ENCODE results near the gene PDGFA.
"Not testable (repeated sequence)": the region's sequence is repeated elsewhere in the genome, so short reads cannot be mapped to it uniquely, and the experiment has no call there.

PDGFA gene

DNA sequence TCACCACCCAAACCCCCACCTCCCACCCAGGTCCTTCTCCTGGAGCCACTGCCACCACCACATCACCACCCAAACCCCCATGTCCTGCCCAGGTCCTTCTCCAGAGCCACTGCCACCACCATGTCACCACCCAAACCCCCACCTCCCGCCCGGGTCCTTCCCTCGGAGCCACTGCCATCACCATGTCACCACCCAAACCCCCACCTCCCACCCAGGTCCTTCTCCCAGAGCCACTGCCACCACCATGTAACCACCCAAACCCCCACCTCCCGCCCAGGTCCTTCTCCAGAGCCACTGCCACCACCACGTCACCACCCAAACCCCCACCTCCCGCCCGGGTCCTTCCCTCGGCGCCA is 31.9 kb upstream of the PDGFA start:
- DNase-seq = not testable (repeated sequence)

DNA sequence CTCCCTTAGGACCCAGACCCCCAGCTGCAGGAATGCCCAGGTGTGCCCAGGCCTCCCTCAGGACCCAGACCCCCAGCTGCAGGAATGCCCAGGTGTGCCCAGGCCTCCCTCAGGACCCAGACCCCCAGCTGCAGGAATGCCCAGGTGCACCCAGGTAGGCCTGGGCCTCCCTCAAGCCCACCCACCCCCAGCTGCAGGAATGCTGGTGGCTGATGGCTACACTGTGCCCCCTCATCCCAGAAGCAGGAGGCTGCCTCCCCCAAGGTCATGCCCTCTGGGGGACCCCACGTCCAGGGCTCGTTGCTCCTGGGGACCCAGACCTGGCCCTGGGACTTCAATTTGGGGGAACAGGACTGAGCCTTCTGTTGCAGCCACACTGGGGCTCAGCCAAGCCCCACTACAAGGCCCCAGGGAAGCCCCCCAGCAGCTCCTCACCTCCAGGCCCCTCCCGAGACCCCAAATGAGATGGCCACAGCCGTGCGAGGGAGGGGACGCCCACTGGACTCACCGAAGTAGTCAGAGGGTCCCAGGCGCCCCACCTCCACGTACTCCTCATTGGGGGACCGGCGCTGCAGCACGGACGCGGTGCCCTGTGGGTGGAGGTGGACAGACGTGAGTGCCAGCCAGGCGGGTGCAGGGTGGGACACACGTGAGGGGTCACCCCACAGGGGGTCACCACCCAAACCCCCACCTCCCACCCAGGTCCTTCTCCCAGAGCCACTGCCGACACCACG is 31.4 kb upstream of the PDGFA start:
- DNase-seq = no peak

DNA sequence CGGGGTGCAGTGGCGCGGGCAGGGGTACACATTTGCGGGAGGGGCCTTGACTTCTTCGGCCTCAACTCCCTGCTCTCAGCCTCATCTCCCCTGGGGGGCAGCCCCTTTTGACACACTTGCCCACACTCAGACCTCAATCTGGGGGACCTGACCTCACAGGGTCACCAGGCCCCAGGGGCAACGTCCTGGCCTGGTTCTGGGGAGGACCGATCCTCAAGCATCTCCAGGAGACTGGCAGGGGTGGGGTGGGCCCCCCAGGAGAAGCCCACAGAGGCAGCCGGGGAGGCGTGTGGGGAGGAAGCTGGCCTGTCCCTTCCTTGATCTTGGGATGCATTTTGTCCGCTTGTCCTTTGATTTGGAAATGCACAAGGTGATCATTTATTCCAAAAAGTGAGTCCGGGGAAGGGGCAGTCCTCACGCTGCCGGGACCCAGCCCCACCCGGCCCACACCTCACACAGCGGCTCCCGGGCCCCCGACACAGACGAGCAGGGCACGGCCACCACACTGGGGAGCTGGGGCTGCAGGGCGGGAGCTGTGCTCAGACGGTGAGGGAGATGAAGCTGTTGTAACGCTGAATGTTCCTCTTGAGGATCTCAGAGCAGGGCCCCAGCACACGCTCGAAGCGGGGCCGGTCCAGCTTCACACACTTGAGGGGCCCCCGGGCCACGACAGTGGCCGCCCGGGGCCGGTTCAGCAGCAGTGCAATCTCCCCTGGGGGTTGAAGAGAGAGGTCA is 30.4 kb upstream of the PDGFA start:
- no peak for DNase-seq

DNA sequence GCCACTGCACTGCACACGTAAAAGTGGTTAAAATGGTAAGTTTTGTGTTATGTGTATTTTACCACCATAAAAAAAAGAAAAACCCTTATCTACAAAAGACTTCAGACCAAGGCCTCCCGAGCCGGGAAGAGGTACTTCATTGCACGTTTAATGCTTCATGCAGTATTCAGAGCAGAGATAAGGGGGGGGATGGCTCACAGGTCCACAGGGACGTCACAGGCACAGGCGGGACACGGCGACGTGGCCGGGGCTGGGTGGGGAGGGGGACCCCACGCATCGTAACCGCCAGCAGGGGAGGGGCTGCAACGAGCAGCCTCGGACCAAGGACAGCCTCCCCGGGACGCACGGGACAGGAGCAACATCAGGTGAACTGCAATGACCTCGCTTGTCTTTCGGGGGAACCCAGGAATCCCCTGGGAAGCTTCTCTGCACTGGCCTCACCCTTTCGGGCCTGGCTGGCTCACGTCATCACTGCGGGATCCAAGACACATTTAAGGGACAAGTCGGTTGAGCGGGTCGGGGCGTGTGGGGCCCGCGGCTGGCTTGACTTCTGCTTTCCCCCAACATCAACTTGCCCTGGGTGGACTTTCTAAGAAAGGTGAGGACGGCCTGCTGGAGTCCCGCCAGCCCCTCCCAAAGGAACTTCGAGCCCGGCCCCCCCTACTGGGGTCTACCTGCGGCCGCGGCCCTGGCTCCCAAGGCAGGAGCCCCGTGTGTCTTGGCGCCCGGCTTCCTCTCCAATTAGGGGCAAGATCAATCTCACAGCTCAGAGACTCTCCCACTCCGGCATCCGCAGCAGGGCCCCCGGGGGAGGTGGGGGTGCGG is 29.6 kb upstream of the PDGFA start:
- no peak for DNase-seq

DNA sequence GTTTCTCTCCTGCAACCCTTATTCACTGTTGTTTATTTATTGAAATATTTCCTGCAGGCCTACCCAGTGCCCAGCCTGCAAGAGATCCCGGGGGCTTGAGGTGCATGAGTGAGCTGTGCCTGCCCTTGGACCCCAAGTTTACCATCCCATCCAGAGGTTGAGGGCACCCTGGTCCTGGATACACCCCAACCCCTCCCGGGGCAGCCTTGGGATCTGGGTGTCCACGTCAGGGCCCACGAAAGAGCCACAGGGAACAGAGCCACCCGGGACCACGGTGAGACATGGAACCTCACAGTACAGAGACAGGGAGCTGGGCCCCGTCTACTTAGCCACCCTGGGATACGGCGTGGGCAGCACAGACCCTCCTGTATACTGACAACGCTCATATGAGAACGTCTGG is 28.8 kb upstream of the PDGFA start:
- DNase-seq = no peak

DNA sequence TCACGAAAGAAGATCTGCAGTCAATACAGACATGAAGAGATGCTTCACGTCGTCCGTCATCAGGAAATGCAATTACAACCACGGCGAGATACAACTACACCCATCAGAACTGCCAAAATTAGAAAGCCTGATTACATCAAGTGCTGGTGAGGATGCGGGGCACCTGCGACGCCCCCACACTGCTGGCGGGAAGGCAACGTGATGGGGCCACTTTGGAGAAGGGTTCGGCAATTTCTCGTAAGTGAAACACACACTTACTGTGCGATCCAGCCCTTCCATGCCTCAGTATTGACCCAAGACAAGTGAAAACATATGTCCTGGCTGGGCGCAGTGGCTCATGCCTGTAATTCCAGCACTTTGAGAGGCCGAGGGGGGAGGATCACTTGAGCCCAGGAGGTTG is 25.8 kb upstream of the PDGFA start:
- DNase-seq = no peak

DNA sequence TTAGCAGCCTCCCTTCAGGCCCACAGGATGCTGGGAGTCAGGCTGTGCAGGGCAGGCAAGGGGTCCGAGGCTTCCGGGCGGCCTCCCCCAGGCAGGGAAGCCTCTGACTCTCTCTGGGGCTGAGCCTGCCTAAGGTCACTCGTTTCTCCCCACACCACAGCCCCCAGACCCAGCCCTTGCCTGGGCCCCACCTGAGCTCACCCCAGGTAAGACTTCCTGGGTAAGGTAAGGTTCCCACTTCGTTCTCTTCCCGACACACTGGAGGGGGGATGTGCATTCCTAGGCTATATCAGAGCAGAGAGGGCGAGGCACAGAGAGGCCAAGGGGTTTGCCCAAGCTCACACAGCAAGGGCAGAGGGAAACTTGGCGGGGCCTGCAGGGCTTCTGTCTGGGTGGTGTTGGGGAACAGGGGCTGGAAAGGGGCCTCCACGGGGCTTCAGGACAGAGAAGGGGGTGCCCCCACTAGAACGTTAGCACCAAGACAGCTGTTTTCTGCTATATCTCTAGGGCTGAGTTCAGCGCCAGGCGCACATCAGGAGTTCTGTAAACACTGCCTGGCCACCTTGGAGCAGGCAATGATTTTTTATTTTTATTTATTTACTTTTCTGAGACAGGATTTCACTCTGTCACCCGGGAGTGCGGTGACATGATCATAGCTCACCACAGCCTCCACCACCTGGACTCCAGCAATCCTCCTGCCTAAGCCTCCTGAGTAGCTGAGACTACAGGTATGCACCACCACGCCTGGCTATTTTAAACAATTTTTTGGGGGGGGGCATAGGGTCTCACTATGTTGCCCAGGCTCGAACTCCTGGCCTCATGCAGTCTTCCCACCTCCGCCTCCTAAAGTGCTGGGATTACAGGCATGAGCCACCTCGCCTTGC is 24.9 kb upstream of the PDGFA start:
- no peak for DNase-seq

DNA sequence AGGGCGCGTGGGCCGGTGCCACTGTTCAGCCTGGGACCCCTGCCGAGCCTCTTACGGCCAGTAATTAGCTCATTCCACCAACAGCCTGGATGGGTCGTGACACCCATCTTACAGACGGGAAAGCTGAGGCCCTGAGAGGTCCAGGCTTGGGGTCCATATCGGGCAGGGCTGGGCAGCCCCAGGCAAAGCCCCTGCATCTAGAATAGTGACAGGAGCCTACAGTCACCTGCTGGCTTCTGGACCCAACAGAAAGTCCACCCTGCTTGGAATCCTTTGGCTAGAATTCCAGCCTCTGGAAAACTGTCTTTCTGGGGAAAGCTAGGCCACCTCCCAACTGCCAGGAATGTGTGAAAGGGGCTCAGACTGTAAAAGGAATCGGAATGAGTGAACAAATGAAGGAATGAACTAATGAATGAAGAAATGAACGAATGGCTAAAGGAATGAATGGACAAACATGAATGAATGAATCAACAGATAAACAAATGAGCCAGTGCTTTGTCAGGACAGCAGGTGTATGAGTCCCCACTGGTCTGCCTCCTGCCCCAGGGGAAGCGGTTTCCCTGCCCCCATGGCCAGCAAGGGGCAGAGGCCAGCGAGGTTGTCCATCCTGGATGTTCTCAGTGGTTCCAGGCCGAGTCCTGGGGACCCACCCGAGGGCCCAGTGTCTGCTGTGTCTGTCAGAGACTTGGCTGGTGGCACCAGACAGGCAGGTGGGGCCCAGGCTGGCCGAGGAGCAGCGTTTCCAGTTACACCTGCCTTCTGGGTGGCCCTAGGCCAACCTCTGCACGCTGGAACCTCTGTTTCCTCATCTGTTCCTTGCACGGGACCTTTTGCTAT is 24.1 kb upstream of the PDGFA start:
- no peak for DNase-seq

DNA sequence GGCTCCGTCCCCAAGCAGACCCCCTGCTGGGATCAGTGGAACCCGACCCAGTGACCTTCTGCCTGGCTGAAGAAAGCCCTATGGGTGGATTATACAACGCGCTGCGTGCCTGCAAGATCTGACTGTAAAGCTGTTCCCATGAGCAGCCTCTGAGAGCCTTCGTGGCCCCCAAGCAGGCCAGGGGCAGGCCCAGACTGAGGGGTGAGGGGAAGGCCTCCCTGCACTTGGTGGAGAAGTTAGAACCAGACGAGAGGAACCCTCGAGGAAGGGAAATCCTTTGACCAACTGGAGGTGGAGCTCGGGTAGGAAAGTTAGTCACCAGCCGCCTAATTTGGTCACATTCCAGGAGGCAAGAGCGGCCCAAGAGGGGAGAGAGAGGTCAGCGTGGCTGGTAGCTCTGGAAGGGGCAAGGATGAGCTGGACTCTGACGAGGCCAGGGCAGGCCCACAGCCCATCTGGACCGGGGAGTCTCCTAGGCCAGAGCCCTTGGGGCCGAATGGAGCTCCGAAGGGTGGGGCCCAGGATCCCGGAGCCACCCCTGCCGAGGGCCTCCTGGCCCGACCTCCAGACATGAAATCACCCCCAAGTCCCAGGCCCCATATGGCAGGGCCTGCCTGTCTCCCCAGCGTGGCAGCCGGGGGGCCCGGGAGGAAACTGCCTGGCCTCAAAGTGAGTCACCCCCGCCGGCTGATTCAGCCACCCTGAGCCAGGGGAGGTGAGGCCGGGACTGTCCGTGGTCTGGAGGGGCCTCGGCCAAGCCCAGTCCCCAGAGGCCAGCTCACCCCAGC is 23.3 kb upstream of the PDGFA start:
- no peak for DNase-seq

DNA sequence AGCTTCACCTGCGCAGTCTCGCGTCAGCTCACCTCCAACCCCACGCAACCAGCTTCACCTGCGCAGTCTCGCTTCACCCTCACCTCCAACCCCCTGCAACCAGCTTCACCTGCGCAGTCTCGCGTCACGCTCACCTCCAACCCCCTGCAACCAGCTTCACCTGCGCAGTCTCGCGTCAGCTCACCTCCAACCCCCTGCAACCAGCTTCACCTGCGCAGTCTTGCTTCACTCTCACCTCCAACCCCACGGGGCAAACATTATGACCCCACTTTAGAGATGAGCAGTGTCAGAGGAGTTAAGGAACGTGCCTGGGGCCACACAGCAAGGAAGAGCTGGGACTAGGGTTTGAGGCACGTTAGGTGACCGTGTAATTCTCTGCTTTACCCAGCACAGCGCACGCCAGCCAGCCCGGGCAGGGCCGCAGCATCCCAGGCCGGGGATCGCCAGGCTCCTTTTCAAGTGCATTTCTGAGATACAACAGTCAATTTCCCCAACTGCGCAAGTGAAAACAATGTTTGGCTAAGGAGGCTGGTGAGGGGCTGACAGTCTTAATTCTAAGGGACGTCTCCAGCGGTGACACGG is 22.6 kb upstream of the PDGFA start:
- no peak for DNase-seq

DNA sequence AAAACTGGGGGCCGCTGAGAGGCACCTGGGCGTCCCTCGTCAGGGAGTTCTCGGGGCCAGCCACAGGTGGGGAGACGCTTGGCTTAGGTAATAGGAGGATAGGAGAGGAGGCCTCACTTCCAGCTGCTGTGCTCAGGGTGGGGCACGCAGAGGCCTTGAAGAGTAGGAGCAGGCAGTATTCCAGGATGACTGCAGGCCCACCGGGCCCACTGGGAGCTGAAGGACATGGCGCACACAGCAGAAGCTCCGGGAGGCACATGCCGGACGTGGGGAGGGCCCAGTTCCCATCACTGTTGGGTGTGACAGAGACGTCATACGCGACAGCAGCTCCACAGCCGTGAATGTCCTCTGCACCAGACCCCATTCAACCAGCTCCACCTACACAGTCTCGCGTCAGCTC is 22.0 kb upstream of the PDGFA start:
- DNase-seq = no peak

DNA sequence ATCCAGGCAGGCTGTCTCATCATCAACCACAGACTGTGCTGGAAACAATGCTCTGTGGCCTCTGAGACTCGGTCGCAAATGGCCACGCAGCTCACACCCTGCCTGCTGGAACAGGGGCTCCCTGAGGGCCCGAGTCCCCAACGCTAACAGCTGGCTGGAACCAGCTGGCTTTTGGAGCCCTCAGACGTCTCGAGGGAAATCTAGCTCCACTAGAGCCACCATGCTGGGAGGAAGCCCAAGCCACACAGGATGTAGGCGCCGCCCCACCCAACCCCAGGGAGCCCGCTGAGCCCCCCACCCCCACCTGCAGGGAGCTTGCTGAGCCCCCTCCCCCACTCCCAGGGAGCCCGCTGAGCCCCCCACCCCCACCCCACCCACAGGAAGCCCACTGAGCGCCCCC is 21.4 kb upstream of the PDGFA start:
- DNase-seq = no peak

DNA sequence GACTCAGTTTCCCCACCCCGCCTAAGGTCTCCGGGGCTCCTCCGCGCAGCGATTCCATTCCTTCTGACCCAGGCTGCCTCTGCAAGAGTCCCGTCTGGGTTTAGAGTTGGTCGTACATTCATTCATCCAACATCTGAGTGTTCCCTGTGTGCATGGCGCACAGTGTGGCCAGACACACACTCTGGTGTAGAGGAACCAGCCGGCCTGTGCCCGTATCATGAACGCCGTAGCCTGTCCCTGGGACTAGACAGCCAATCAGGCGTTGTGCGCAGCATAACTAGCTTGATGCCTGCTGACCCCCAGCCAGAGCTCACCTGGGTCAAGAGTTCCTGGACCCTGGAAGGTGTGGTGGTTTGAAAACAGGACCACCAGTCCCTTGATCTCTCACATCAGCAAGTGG is 20.9 kb upstream of the PDGFA start:
- DNase-seq = no peak

DNA sequence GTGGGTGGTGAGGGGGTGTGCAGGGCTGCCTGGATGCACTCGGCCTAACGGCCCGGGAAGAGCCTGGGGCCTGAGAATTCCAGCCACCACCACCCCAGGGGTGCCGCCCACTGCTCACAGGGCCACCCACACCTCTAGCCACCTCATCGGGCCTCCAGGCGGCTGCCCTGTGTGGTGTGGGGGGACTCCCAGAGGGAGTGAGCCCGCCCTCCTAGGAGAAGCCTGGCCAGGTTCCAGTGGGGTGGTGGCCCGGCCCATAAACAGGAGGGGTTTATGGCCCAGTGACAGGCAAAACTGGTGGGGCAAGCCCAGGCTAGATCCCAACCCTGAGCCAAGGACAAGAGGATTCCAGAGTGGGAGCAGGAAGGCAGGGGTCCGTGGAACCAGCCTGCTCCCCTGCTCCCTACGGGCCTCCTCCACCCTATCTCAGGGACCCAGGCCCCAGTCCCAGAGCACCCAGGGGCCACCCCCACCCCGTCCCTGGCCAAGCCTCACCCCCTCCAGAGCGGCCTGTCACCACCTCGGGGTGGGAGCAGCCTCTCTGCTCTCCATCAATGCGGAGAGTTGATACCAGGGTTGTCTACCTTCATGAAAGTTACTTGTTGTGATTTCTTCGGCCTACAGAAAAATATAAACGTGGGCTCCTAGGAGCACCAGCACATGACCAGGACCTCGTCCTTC is 20.2 kb upstream of the PDGFA start:
- DNase-seq = no peak

DNA sequence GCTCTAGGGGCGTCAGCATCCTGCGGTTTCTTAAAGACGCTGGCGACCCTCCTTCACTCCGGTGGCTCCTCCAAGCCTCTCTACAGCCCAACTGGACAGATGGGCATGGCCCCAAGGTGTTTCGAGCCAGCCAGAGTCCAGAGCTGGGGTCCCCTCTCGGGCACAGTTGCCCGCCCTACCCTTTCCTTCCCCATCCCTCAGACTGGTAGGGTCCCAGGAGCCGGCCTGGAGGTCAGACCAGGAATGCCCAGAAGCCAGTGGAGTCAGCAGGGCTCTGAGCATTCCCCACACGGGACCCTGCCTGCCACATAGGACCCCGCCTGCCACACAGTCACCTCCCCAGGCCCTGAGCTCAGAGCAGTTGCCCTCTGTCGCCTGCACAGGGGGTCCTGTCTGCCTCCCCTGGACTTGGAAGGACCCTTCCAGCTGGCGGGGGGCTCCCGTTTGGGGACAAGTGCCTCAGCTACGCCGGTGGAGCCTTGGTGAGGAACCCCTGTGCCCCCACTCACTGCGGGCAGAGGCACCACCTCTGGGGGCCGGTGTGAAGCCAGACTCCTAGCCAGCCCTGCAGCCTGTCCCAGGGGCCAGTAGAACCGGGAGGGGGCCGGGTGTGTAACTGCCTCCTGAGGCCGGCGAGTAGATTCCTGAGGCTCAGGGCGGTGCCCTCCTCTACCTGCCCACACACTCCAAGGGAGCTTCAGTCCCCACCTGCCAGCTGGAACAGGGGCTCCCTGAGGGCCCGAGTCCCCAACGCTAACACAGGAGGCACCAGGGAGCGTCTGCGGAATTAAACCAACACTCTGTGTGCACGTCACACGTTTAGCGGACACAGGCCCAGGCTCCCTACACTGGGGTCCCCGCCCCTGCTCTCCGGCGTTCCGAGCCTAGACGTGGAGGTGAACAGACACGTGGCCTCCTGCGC is 19.4 kb upstream of the PDGFA start:
- DNase-seq = no peak

DNA sequence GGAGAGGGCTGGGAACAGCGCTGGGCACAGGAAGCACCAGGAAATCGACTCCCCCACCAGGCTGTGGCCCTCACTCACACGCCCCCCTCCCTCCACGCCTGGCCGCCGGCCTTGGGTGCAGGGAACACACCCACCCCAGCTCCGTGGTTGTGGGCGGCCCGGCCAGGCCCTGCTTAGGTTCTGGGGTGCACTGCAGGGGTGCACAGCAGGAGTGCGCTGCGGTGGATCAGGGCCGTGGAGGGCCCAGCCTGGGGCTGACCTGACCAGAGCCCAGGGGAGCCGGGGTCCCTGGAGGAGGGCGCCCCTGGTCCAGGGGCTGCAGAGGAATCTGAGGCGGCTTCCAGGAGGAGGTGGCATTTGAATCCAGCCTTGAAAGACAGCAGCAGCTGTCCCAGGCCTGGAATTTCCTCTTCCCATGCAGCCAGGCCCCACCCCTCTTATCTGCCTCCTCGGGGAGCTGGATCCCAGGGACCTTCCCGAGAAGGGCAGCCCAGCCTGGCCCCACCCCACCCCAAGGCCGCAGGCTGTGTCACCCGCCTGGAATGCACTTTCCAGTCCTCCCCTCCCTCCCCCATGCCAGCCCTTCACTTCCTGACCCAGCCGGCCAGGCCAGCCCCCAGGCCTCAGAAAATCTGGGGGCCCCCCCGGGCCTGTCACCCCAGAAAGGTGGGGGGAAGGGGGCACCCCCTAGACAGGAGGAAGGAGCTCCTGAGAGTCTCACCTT is 18.4 kb upstream of the PDGFA start:
- no peak for DNase-seq

DNA sequence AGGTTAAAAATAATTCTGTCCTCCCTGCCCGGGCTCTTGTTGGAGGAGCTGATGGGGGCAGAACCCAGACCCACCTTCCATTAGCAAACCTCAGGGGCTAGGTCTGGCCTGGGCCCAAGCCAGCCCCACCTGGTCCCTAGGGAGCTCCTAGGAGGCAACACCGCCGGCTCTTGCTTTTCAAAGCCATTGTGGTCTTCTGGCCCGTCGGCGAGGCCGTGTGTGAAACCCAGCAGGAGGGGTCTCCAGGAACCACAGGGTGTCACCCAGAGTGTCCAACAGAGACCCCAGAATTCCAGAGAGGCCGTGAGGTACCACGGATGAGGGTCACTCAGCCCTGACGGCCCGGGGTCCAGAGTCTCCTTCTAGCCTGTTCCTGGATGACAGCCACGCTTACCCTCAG is 16.6 kb upstream of the PDGFA start:
- DNase-seq = no peak

DNA sequence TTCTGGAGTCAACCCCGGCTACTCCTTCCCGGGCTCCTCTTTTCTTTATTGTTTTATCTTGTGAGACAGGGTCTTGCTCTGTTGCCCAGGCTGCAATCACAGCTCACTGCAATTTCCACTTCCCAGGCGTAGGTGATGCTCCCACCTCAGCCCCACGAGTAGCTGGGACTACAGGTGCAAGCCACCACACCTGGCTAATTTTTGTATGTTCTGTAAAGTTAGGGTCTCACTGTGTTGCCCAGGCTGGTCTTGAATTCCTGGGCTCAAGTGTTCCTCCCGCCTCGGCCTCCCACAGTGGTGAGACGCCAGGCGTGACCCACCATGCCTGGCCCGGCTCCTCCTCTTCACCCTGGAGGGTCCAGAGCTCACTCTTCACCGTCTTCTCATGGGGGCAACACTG is 15.3 kb upstream of the PDGFA start:
- DNase-seq = no peak

Measured in NCI-H446 treated with DMSO at 0.1 percent for 48 hours (cell line).